Testis (tissue), 2 donors: ENCODE measurements around the gene PDE7B.

ENCODE experiments used
- POLR2A ChIP-seq: fragments of 450-650 bp; IDR thresholded peaks from one replicate; pipeline ENCODE4 v1.6.1; 2017; ENCODE audit warnings: antibody characterized with exemption, mild to moderate bottlenecking, moderate library complexity
- TF ChIP-seq, protein P1 (sequence below), 3 experiments: fragments of 450-650 bp in 2 of 3; fragments of 200-600 bp in 1 of 3; sonication (generic) in 1 of 3; IDR thresholded peaks; one replicate each; pipeline ENCODE4 v1.5.1; 2016 to 2019; ENCODE audit warnings: antibody characterized with exemption in 3 of 3, mild to moderate bottlenecking in 2 of 3, moderate library complexity in 1 of 3

DNA sequence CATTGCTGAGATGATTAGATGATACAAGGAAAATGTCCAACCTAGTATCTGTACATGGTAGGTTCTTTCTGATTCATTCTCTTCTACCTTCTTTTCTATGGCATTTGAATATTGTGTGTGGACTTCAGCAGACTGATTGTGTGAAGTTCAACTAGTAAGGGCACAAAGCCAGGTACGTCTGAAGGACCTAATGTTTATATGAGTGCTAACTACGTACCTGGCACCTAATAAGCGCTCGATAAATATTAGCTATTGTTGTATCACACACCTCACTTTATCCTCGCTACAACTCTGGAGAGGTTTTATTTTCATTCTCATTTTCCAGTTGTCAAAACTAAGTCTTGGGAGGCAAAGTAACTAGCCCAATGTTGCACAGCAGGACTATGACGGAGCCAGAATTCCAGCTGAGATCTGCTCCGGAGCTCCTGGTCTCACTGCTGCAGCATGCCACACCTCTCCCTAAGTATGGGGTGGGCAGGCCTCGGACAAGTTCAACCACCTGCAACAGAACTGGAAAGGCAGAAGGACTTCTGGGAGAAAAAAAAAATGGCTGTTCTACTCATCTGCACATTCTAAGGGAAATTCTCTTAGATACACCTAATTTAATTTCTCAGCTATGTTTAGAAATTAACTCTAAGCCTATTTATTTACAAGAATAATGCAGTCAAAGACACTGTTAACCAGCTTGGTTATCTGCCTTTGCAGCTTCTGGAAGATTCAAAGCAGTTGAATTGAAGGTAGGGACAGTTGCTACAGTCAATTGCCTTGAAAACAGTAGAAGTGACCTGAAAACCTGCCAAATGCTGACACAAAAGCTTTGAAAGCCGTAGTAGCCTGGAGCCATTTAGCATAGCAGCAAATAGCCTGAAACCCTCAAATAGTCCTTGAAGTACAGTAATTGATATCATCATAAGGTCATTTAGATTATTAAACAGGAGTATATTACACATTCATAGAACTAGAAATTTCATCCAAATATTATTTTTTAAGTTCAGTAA is 165.0 kb downstream of the PDE7B start:
- TF ChIP-seq, protein P1, sequence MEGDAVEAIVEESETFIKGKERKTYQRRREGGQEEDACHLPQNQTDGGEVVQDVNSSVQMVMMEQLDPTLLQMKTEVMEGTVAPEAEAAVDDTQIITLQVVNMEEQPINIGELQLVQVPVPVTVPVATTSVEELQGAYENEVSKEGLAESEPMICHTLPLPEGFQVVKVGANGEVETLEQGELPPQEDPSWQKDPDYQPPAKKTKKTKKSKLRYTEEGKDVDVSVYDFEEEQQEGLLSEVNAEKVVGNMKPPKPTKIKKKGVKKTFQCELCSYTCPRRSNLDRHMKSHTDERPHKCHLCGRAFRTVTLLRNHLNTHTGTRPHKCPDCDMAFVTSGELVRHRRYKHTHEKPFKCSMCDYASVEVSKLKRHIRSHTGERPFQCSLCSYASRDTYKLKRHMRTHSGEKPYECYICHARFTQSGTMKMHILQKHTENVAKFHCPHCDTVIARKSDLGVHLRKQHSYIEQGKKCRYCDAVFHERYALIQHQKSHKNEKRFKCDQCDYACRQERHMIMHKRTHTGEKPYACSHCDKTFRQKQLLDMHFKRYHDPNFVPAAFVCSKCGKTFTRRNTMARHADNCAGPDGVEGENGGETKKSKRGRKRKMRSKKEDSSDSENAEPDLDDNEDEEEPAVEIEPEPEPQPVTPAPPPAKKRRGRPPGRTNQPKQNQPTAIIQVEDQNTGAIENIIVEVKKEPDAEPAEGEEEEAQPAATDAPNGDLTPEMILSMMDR (IDR thresholded peaks at IDR 0.05): no peak
- no peak for TF ChIP-seq POLR2A
